Tibial artery (tissue), 4 donors: ENCODE data around the gene ROBO1.

Experiments
- DNase-seq, 2 donors: peaks; one replicate each; pipeline ENCODE4 v3.0.0-alpha.2; 2019
- H3K27ac ChIP-seq, 2 donors: fragments of 200-600 bp; sonication (generic) in 1 of 2; 1 replicate in 1 of 2; 2 replicates in 1 of 2; pipeline ENCODE4 v1.5.1; 2018 to 2019; ENCODE audit warnings: mild to moderate bottlenecking in 1 of 2
- H3K27me3 ChIP-seq, 2 donors: fragments of 200-600 bp; sonication (generic) in 1 of 2; one replicate each; pipeline versions ENCODE4 v1.5.1 to v1.6.0; 2016 to 2019
- H3K36me3 ChIP-seq, 3 donors: fragments of 200-600 bp; sonication (generic) in 2 of 3; one replicate each; pipeline ENCODE4 v1.5.1; 2016 to 2019; ENCODE audit warnings: mild to moderate bottlenecking in 2 of 3
- H3K4me1 ChIP-seq, 4 donors: fragments of 200-600 bp; sonication (generic) in 2 of 4; 1 replicate in 3 of 4; 2 replicates in 1 of 4; pipeline ENCODE4 v1.5.1; 2016 to 2019
- H3K4me3 ChIP-seq, 2 donors: fragments of 200-600 bp; sonication (generic) in 1 of 2; 1 replicate in 1 of 2; 2 replicates in 1 of 2; pipeline ENCODE4 v1.5.1; 2018 to 2019; ENCODE audit warnings: mild to moderate bottlenecking in 2 of 2
- H3K9me3 ChIP-seq, 3 donors: fragments of 200-600 bp; sonication (generic) in 1 of 3; one replicate each; pipeline ENCODE4 v1.5.1; 2016 to 2019
- intact Hi-C: fragments of 100-400 bp; cut with DNase I; formaldehyde crosslinking; loops from one replicate; pipeline ENCODE4 v1.15.0; 2023; ENCODE audit warnings: low total_unique reads
- TF ChIP-seq, protein P1 (sequence below), 2 experiments: fragments of 200-600 bp in 1 of 2; fragments of 450-650 bp in 1 of 2; IDR thresholded peaks; one replicate each; pipeline ENCODE4 v1.5.1; 2017 to 2019; ENCODE audit warnings: antibody characterized with exemption in 2 of 2, mild to moderate bottlenecking in 1 of 2, moderate library complexity in 1 of 2

The ROBO1 gene

DNA sequence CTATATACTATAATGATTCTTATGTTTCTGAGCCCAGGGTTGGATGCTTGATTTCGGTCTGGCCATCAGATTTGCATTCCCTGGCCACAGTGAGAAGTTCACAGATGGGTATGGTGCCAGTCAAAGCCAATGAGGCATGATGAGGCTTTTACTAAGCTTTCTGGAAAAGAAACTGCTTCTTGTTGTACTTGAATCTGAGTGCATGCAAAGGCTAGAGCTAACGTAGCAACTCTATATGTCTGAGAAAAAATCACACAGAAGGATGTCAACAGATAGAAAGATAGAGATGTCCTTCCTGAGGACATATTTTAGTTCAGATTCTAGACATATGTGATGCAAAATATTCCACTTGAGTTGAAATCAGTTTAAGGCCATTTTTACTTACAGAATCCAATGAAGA lies 608.1 kb downstream of the ROBO1 start:
- DNase-seq, result no peak
- H3K4me3 ChIP-seq, result no peak overlapping the region
- H3K27me3 ChIP-seq, result no peaks in the 10 kb centered on the region
- H3K27ac ChIP-seq, result no peak overlapping the region
- intact Hi-C loops, result no loop called here
- no peaks in the 10 kb centered on the region for H3K36me3 ChIP-seq
- TF ChIP-seq, protein P1, sequence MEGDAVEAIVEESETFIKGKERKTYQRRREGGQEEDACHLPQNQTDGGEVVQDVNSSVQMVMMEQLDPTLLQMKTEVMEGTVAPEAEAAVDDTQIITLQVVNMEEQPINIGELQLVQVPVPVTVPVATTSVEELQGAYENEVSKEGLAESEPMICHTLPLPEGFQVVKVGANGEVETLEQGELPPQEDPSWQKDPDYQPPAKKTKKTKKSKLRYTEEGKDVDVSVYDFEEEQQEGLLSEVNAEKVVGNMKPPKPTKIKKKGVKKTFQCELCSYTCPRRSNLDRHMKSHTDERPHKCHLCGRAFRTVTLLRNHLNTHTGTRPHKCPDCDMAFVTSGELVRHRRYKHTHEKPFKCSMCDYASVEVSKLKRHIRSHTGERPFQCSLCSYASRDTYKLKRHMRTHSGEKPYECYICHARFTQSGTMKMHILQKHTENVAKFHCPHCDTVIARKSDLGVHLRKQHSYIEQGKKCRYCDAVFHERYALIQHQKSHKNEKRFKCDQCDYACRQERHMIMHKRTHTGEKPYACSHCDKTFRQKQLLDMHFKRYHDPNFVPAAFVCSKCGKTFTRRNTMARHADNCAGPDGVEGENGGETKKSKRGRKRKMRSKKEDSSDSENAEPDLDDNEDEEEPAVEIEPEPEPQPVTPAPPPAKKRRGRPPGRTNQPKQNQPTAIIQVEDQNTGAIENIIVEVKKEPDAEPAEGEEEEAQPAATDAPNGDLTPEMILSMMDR (IDR thresholded peaks at IDR 0.05), result no peak
- no peaks in the 10 kb centered on the region for H3K9me3 ChIP-seq
- no peaks in the 10 kb centered on the region for H3K4me1 ChIP-seq

DNA sequence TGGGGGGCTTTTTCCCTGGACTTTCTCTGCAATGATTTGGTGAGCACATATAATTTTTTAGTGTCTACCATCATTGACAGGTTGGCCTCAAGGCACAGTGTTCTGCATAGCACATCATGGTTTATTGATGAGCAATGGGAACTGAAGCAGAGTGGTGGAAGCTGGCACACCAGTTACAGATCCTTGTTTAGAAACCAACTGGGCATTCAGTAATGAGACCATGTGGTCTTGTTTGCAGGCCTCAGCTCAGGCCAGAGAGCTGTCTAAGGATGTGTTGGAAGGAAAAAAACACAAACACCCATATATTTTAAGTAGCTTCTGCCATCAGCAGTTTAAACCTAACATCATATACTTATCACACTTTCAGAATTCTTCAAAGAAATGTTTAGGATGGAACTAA lies 610.6 kb downstream of the ROBO1 start:
- TF ChIP-seq, protein P1 (IDR thresholded peaks at IDR 0.05), result no peak
- intact Hi-C loops, result no loop called here
- Histone ChIP-seq H3K9me3 (no peaks in the 10 kb centered on the region), H3K27me3 (no peaks in the 10 kb centered on the region), H3K36me3 (no peaks in the 10 kb centered on the region), H3K4me1 (no peaks in the 10 kb centered on the region), H3K4me3 (no peak overlapping the region), H3K27ac (no peak overlapping the region)
- no peak for DNase-seq

DNA sequence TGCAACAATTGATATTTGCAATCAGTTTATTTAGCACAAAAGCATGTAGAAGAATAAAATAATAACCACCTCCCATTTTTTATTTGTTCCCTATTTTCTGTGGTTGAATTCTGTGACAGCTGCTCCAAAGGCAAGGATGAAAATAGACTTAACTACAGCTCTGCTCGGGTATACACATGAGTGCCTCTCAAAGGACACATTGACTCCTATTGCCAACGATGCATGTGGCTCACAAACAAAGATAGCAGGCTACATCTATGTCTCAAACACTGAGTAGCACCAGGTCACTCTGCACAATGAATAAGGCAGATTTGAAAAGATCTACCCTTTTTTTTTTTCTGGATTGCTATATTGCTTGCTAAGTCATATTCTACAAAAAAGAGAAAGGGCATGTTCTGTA lies 612.9 kb downstream of the ROBO1 start:
- no peak for DNase-seq
- TF ChIP-seq, protein P1 (IDR thresholded peaks at IDR 0.05), result no peak
- H3K27me3 ChIP-seq, result no peaks in the 10 kb centered on the region
- no peaks in the 10 kb centered on the region for H3K36me3 ChIP-seq
- no peaks in the 10 kb centered on the region for H3K9me3 ChIP-seq
- intact Hi-C loops, result no loop called here
- no peak overlapping the region for H3K27ac ChIP-seq
- H3K4me3 ChIP-seq, result no peak overlapping the region
- H3K4me1 ChIP-seq, result no peaks in the 10 kb centered on the region

DNA sequence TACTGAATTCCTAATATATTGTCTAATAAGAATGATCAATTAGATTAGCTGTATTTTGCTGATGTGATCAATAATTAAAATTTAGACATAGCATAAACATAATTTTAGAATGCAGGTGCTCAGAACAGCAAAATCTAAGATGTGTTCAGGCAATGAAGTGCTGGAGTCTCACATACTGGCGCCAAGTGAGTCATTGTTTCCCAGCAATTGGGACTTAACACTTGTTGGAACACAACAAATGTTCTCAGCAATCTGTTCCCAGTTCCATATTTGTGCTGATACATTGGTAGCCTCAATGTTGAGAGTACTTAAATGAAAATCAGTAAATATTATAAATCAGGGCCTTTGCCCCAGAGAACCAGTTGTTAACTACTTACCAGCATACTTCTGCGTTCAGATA lies 619.0 kb downstream of the ROBO1 start:
- intact Hi-C loops, result no loop called here
- Histone ChIP-seq H3K27me3 (no peaks in the 10 kb centered on the region), H3K4me1 (no peaks in the 10 kb centered on the region), H3K27ac (no peak overlapping the region), H3K9me3 (no peaks in the 10 kb centered on the region), H3K36me3 (no peaks in the 10 kb centered on the region), H3K4me3 (no peak overlapping the region)
- TF ChIP-seq, protein P1 (IDR thresholded peaks at IDR 0.05), result no peak
- no peak for DNase-seq

DNA sequence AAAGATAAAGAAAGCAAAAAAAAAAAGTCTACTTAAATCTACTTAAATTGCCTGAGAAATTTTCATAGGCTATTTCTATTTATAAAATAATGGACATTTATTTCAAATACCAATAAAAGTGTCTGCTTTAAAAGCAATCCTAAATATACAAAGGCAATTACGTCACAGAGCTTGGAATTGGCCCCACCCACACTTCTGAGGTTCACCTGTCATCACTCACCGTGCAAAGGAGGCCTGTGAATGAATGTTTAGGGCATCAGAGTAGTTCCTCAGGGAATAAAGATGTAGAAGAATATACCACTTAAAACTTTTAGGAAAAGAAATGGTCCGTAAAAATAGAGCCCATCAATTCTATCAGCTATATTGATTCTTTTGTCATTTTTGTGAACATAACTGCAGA lies 621.8 kb downstream of the ROBO1 start:
- no peak overlapping the region for H3K27ac ChIP-seq
- DNase-seq, result no peak
- intact Hi-C loops, result no loop called here
- TF ChIP-seq, protein P1 (IDR thresholded peaks at IDR 0.05), result no peak
- no peaks in the 10 kb centered on the region for H3K27me3 ChIP-seq
- no peak overlapping the region for H3K4me3 ChIP-seq
- no peaks in the 10 kb centered on the region for H3K9me3 ChIP-seq
- H3K36me3 ChIP-seq, result no peaks in the 10 kb centered on the region
- H3K4me1 ChIP-seq, result no peaks in the 10 kb centered on the region

DNA sequence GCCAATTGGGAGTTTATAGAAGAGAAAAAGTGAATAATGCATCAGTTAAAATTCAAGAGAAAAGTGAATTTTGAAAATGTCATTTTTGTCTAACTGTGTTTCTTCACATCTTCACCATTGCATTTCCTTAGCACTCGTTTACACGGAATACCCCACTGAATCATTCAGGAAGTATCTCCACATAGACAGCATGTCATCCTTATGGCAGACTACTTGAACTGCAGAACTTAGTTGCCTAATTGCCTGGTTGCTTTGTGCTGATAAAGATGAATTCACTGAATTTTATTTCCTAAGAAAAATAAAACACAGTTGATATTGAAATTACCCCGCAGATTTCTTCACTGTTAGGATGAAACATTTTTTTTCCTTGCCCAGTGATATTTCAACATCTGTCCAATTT lies 627.1 kb downstream of the ROBO1 start:
- H3K4me3 ChIP-seq, result no peak overlapping the region
- H3K9me3 ChIP-seq, result no peaks in the 10 kb centered on the region
- no peak overlapping the region for H3K27ac ChIP-seq
- no peaks in the 10 kb centered on the region for H3K4me1 ChIP-seq
- no peaks in the 10 kb centered on the region for H3K27me3 ChIP-seq
- H3K36me3 ChIP-seq, result no peaks in the 10 kb centered on the region
- TF ChIP-seq, protein P1 (IDR thresholded peaks at IDR 0.05), result no peak
- intact Hi-C loops, result no loop called here
- no peak for DNase-seq
